ENCODE measurements around the gene IGSF23. TPM values are rescaled to one million over a fixed set of nuclear protein-coding genes. Genes with fewer than 3 reads are reported as not detected.

Gene IGSF23
- total RNA-seq, 1 experiment from 2014 or later: not detected

DNA sequence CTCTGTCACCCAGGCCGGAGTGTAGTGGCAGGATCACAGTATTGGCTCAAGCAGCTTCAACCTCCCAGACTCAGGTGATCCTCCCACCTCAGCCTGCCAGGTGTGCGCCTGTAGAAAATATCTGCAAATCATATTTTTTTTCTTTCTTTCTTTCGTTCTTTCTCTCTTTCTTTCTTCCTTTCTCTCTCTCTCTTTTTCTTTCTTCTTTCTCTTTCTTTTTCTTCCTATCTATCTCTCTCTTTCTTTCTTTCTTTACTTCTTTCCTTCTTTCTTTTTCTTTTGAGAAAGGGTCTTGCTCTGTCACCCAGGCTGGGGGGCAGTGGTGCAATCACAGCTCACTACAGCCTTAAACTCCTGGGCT, 16.3 kb upstream of the IGSF23 start:
- Histone ChIP-seq H2BK20ac (ENCODE audit: low read depth, low read length, poor library complexity, severe bottlenecking) (no peak overlapping the region), H4K8ac (replicated peaks; ENCODE audit: insufficient read length, low read depth, low read length) (no peak overlapping the region), H3K4me1 (ENCODE audit: insufficient read depth, low read length) (no peaks in the 10 kb centered on the region), H3T11ph (ENCODE audit: low read length) (no peak overlapping the region), H3K4me2 (ENCODE audit: insufficient read depth, insufficient read length, low read length) (no peak overlapping the region), H4K91ac (ENCODE audit: insufficient read length, low read depth, low read length) (no peak overlapping the region), H3K14ac (ENCODE audit: insufficient read depth, low read length) (no peak overlapping the region), H4K20me1 (ENCODE audit: control insufficient read depth, insufficient read depth, insufficient read length) (no peaks in the 10 kb centered on the region), H3K9me3 (ENCODE audit: control insufficient read depth, low read depth, low read length) (no peaks in the 10 kb centered on the region), H2BK5ac (ENCODE audit: insufficient read length, low read length) (no peak overlapping the region), H2BK15ac (ENCODE audit: low read depth, low read length) (no peak overlapping the region), H2BK12ac (ENCODE audit: insufficient read length, low read depth, low read length) (no peak overlapping the region), H3K18ac (ENCODE audit: insufficient read length, low read depth, low read length) (no peak overlapping the region), H3K23ac (ENCODE audit: insufficient read length, low read depth, low read length) (no peak overlapping the region), H3K27ac (ENCODE audit: insufficient read length, low read depth, low read length) (no peak overlapping the region), H3K56ac (ENCODE audit: insufficient read length, low read depth, low read length) (no peak overlapping the region), H4K5ac (ENCODE audit: insufficient read length, low read depth, low read length) (no peak overlapping the region), H2BK120ac (ENCODE audit: low read depth, low read length, poor library complexity, severe bottlenecking) (no peak overlapping the region), H3K27me3 (ENCODE audit: insufficient read depth, low read length) (no peaks in the 10 kb centered on the region), H3K79me1 (ENCODE audit: insufficient read depth, low read depth, low read length, poor library complexity, severe bottlenecking) (no peaks in the 10 kb centered on the region), H3K79me2 (ENCODE audit: insufficient read depth, low read length) (no peaks in the 10 kb centered on the region), H2AK5ac (ENCODE audit: insufficient read length, low read length) (no peak overlapping the region), H3K4ac (ENCODE audit: low read depth, low read length) (no peak overlapping the region), H3K23me2 (ENCODE audit: insufficient read length, low read depth, low read length, poor library complexity, severe bottlenecking) (no peaks in the 10 kb centered on the region), H3K9ac (ENCODE audit: extremely low read depth, insufficient read length, low read length) (no peak overlapping the region), H2AFZ (ENCODE audit: low read length) (no peak overlapping the region)
- Mint-ChIP-seq H3K36me3 (ENCODE audit: insufficient read depth in 1 of 3, low read depth in 3 of 3) (no peaks in the 10 kb centered on the region; a peak in 1 of 7 replicates), H3K4me1 (peaks cover 29 to 31% of the 10 kb centered on the region in 2 experiments), H3K9me3 (peaks cover 2 to 3% of the 10 kb centered on the region in 2 experiments; a peak in 2 of 5 replicates), H3K27ac (no peak overlapping the region), H3K4me3 (no peak overlapping the region), H3K27me3 (ENCODE audit: low read depth) (peaks cover 7% of the 10 kb centered on the region)
- 100% methylated on average over 1 of the region's 3 CpGs for WGBS (ENCODE audit: extremely low coverage, insufficient read length, low lambda C conversion rate)
- TF ChIP-seq, protein P1, sequence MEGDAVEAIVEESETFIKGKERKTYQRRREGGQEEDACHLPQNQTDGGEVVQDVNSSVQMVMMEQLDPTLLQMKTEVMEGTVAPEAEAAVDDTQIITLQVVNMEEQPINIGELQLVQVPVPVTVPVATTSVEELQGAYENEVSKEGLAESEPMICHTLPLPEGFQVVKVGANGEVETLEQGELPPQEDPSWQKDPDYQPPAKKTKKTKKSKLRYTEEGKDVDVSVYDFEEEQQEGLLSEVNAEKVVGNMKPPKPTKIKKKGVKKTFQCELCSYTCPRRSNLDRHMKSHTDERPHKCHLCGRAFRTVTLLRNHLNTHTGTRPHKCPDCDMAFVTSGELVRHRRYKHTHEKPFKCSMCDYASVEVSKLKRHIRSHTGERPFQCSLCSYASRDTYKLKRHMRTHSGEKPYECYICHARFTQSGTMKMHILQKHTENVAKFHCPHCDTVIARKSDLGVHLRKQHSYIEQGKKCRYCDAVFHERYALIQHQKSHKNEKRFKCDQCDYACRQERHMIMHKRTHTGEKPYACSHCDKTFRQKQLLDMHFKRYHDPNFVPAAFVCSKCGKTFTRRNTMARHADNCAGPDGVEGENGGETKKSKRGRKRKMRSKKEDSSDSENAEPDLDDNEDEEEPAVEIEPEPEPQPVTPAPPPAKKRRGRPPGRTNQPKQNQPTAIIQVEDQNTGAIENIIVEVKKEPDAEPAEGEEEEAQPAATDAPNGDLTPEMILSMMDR (conservative IDR thresholded peaks at IDR 0.05): no peak
- no peak for DNase-seq

Measured in H9 (cell line).